K562 (cell line): ENCODE data around the gene FN3K. TPM values are rescaled to one million over a fixed set of nuclear protein-coding genes. Genes with fewer than 3 reads are reported as not detected.

Experiments
- BRCA1 ChIP-seq, 2 experiments: fragments of 450-650 bp in 1 of 2; sonication (generic) in 1 of 2; formaldehyde crosslinking in 1 of 2; IDR thresholded peaks; 2 replicates each; pipeline versions ENCODE4 v1.5.0 to v1.6.1; 2017 to 2020; ENCODE audit warnings: mild to moderate bottlenecking in 1 of 2, missing genetic modification reagents in 1 of 2
- FOXJ2 ChIP-seq: fragments of 200-800 bp; sonication (Bioruptor generic); IDR thresholded peaks from 2 replicates; pipeline ENCODE4 v1.6.1; 2016; ENCODE audit warnings: missing genetic modification characterization, missing compliant biosample characterization
- ILK ChIP-seq: fragments of 450-650 bp; IDR thresholded peaks from 2 replicates; pipeline ENCODE4 v1.6.1; 2016; ENCODE audit warnings: missing genetic modification characterization, low read depth, mild to moderate bottlenecking, missing compliant biosample characterization, moderate library complexity, borderline replicate concordance
- MCM7 ChIP-seq, 2 experiments: fragments of 450-650 bp; IDR thresholded peaks; 2 replicates each; pipeline ENCODE4 v1.6.1; 2016 to 2018
- MYNN ChIP-seq, 2 experiments: sonication (generic); formaldehyde crosslinking in 1 of 2; IDR thresholded peaks; 2 replicates each; pipeline versions ENCODE4 v1.5.0 to v1.6.1; 2016 to 2020; ENCODE audit warnings: antibody characterized with exemption in 1 of 2, missing genetic modification reagents in 1 of 2
- STAG1 ChIP-seq: sonication (generic); formaldehyde crosslinking; IDR thresholded peaks from 2 replicates; pipeline ENCODE4 v1.5.0; 2020; ENCODE audit warnings: missing genetic modification reagents, borderline replicate concordance
- ZNF175 ChIP-seq: fragments of 200-800 bp; sonication (Bioruptor generic); IDR thresholded peaks from 2 replicates; pipeline ENCODE4 v1.6.1; 2016; ENCODE audit warnings: low read depth, mild to moderate bottlenecking, missing genetic modification characterization, missing compliant biosample characterization
- ZNF830 ChIP-seq: fragments of 250-450 bp; sonication (Bioruptor Pico); IDR thresholded peaks from 2 replicates; pipeline ENCODE4 v1.5.0; 2021; ENCODE audit warnings: mild to moderate bottlenecking
- polyA plus RNA-seq, 8 experiments: library from polyadenylated mRNA; depleted of rRNA in 4 of 8; stranded (reverse) in 5 of 8; unstranded in 3 of 8; fragments of >200 nt; fragmentation: Nextera tagmentation in 2 of 8; fragmentation: Illumina TruSeq in 1 of 8; extraction: Ambion mirVana in 2 of 8; extraction: Trizol in 1 of 8; gene quantifications; 2 replicates each; pipeline versions ENCODE4 v1.2.1 to v1.2.3, GENCODE V29; 2011 to 2014; ENCODE audit warnings: inconsistent platforms in 1 of 8, missing spikeins in 1 of 8
- total RNA-seq, 7 experiments: library from RNA; depleted of rRNA in 6 of 7; stranded (reverse); fragments of >200 nt in 6 of 7; fragmentation: Illumina TruSeq in 2 of 7; extraction: Trizol in 2 of 7; gene quantifications; 2 replicates each; pipeline versions ENCODE4 v1.2.1 to v1.2.3, GENCODE V29; 2011 to 2021; ENCODE audit warnings: low replicate concordance in 1 of 7
- TF ChIP-seq, protein P1 (sequence below): sonication (generic); formaldehyde crosslinking; IDR thresholded peaks from 2 replicates; pipeline ENCODE4 v1.8.1; 2022; ENCODE audit warnings: missing genetic modification reagents
- TF ChIP-seq, protein P2 (sequence below): sonication (generic); formaldehyde crosslinking; IDR thresholded peaks from 2 replicates; pipeline ENCODE4 v1.8.1; 2023; ENCODE audit warnings: mild to moderate bottlenecking, missing genetic modification reagents
- TF ChIP-seq, protein P3 (sequence below): fragments of 450-650 bp; formaldehyde crosslinking; conservative IDR thresholded peaks from 2 replicates; pipeline ENCODE4 v1.4.0; 2022; ENCODE audit warnings: mild to moderate bottlenecking, missing genetic modification characterization
- TF ChIP-seq, protein P4 (sequence below), 2 experiments: fragments of 450-650 bp in 1 of 2; sonication (generic) in 1 of 2; formaldehyde crosslinking in 1 of 2; IDR thresholded peaks; 2 replicates each; pipeline versions ENCODE4 v1.7.1 to v1.9.0; 2016 to 2022; ENCODE audit warnings: inconsistent platforms in 1 of 2, mild to moderate bottlenecking in 1 of 2, missing genetic modification reagents in 1 of 2

FN3K gene
- total and polyA plus RNA-seq, 9 of the 15 experiments (the other 6 are each of a cell fraction or from before 2014, with no cell fraction given), result 0.08 to 22.7 (median 3.8) TPM

DNA sequence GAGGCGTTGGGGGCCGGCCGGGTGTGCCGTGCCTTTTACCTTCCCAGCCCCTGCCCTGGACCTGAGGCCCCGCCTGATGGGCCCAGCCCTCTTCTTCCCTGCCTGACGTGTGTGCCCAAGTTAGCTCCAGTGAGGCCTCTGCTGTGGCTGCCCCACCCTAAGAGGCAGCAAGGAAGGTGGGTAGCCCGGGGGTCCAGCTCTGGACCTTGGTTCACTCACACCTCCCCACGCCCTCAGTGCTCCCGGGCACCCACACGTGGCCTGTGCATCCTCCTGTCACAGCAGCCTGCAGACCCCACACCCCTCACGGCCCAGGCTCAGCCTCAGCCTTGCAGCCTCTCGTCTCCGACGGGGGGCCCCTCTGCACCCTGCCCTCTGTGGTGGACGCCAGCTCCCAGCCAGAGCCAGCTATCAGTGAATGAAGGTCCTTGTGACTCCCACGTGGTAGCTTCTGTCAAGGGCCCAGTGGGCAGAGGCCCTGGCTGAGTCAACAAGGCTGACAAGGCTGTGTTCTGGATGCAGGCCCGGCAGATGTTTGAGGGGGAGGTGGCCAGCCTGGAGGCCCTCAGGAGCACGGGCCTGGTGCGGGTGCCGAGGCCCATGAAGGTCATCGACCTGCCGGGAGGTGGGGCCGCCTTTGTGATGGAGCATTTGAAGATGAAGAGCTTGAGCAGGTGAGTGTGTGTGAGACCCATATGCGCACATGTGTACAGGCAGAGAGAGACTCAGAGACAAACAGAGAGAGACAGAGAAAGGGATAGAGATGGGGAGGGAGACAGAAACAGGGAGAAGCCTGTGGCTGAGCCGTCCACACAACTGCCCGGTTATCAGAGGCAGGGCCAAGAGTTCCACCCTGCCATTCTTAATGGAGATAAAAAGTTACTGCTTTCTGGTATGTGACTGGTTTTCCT, 2.8 kb downstream of the FN3K start (continued):
- TF ChIP-seq, protein P1, sequence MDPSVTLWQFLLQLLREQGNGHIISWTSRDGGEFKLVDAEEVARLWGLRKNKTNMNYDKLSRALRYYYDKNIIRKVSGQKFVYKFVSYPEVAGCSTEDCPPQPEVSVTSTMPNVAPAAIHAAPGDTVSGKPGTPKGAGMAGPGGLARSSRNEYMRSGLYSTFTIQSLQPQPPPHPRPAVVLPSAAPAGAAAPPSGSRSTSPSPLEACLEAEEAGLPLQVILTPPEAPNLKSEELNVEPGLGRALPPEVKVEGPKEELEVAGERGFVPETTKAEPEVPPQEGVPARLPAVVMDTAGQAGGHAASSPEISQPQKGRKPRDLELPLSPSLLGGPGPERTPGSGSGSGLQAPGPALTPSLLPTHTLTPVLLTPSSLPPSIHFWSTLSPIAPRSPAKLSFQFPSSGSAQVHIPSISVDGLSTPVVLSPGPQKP (CRISPR knock-in tag), result no peak
- no peak for TF ChIP-seq ZNF175 (CRISPR knock-in tag)
- no peak for TF ChIP-seq ZNF830 (CRISPR knock-in tag)
- no peak for TF ChIP-seq STAG1 (CRISPR knock-in tag)
- no peak for TF ChIP-seq MCM7 (IDR thresholded peaks at IDR 0.05)
- no peak for TF ChIP-seq BRCA1 (IDR thresholded peaks at IDR 0.05)
- no peak for TF ChIP-seq BRCA1 (CRISPR knock-in tag; IDR thresholded peaks at IDR 0.05)
- TF ChIP-seq MYNN (IDR thresholded peaks at IDR 0.05), result no peak
- no peak for TF ChIP-seq MYNN (CRISPR knock-in tag; IDR thresholded peaks at IDR 0.05)
- TF ChIP-seq, protein P2, sequence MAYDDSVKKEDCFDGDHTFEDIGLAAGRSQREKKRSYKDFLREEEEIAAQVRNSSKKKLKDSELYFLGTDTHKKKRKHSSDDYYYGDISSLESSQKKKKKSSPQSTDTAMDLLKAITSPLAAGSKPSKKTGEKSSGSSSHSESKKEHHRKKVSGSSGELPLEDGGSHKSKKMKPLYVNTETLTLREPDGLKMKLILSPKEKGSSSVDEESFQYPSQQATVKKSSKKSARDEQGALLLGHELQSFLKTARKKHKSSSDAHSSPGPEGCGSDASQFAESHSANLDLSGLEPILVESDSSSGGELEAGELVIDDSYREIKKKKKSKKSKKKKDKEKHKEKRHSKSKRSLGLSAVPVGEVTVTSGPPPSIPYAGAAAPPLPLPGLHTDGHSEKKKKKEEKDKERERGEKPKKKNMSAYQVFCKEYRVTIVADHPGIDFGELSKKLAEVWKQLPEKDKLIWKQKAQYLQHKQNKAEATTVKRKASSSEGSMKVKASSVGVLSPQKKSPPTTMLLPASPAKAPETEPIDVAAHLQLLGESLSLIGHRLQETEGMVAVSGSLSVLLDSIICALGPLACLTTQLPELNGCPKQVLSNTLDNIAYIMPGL (CRISPR knock-in tag), result no peak
- TF ChIP-seq FOXJ2 (tag), result 0 out of 2 replicates have a peak, but pooled peaks have one; percentile 42
- TF ChIP-seq, protein P3, sequence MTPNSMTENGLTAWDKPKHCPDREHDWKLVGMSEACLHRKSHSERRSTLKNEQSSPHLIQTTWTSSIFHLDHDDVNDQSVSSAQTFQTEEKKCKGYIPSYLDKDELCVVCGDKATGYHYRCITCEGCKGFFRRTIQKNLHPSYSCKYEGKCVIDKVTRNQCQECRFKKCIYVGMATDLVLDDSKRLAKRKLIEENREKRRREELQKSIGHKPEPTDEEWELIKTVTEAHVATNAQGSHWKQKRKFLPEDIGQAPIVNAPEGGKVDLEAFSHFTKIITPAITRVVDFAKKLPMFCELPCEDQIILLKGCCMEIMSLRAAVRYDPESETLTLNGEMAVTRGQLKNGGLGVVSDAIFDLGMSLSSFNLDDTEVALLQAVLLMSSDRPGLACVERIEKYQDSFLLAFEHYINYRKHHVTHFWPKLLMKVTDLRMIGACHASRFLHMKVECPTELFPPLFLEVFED (CRISPR knock-in tag), result no peak
- TF ChIP-seq, protein P4, sequence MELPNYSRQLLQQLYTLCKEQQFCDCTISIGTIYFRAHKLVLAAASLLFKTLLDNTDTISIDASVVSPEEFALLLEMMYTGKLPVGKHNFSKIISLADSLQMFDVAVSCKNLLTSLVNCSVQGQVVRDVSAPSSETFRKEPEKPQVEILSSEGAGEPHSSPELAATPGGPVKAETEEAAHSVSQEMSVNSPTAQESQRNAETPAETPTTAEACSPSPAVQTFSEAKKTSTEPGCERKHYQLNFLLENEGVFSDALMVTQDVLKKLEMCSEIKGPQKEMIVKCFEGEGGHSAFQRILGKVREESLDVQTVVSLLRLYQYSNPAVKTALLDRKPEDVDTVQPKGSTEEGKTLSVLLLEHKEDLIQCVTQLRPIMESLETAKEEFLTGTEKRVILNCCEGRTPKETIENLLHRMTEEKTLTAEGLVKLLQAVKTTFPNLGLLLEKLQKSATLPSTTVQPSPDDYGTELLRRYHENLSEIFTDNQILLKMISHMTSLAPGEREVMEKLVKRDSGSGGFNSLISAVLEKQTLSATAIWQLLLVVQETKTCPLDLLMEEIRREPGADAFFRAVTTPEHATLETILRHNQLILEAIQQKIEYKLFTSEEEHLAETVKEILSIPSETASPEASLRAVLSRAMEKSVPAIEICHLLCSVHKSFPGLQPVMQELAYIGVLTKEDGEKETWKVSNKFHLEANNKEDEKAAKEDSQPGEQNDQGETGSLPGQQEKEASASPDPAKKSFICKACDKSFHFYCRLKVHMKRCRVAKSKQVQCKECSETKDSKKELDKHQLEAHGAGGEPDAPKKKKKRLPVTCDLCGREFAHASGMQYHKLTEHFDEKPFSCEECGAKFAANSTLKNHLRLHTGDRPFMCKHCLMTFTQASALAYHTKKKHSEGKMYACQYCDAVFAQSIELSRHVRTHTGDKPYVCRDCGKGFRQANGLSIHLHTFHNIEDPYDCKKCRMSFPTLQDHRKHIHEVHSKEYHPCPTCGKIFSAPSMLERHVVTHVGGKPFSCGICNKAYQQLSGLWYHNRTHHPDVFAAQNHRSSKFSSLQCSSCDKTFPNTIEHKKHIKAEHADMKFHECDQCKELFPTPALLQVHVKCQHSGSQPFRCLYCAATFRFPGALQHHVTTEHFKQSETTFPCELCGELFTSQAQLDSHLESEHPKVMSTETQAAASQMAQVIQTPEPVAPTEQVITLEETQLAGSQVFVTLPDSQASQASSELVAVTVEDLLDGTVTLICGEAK (IDR thresholded peaks at IDR 0.05), result no peak
- TF ChIP-seq, protein P4 (CRISPR knock-in tag; IDR thresholded peaks at IDR 0.05), result no peak
- TF ChIP-seq ILK, result no peak
